ENCODE results near the gene NAB1.

NAB1 gene

DNA sequence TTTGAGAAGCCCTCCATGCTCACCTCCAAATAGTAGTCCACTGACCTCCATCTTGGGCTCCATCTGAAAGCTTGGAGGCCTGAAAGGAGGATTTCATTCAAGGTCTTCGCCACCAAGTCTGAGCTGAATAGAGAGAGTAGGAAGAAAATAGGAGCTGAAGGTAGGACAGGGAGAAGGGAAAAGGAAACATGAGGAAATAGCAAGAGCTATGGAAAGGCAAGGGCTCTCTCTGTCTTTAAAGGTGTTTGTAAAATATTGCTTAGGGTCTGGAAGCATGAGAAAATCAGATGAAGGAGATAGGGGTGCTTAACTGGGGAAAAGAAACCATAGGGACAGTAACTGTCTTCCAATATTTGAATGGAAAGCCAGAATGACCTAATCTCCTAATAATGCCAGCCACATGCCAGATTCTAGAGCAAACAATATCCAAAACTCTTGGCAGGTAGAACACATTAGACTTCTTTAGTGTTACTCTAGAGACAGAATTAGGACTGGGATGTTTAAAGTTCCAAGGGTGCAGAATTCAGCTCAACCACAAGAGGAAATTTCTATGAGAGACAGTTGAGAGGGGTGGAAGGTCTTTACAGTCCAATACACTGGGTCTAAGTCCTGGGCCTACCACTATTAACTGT is 67.4 kb downstream of the NAB1 start:
- TF ChIP-seq SUZ12 (IDR thresholded peaks at IDR 0.05): no peak
- no peak for TF ChIP-seq BHLHE40 (IDR thresholded peaks at IDR 0.05; ENCODE audit: borderline replicate concordance)
- no peak for TF ChIP-seq NFRKB (IDR thresholded peaks at IDR 0.05)
- no peak for TF ChIP-seq CTBP1 (IDR thresholded peaks at IDR 0.05; ENCODE audit: borderline replicate concordance)
- no peak for TF ChIP-seq ELF4 (IDR thresholded peaks at IDR 0.05)
- TF ChIP-seq ZNF384 (IDR thresholded peaks at IDR 0.05): no peak
- TF ChIP-seq SP1 (IDR thresholded peaks at IDR 0.05): no peak
- TF ChIP-seq LEF1 (IDR thresholded peaks at IDR 0.05; ENCODE audit: borderline replicate concordance): no peak
- TF ChIP-seq HDGF (IDR thresholded peaks at IDR 0.05; ENCODE audit: borderline replicate concordance): no peak
- TF ChIP-seq TARDBP (IDR thresholded peaks at IDR 0.05): no peak
- no peak for DNase-seq (ENCODE audit: extremely low spot score)
- ChIA-PET CTCF (no interaction called here), POLR2A (no interaction called here)

DNA sequence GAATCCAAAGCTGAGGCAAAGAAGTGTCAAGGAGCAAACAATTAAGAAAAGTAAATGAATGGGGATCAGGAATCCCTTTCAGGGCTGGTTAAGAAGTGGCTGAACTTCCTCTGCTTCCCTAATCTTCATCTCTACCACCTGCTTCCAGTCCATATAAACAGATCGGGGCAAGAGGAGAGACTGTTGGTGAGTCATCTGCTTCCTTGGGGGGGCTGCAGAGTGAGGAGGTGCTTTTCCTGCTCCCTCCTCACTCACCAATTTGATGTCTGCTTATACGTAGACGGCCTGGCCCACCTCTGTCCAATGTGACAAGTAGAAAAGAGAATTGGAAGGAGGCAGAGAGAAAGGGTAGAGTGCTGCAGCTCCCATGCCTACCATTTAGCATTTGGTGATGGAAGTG is 68.4 kb downstream of the NAB1 start:
- ChIA-PET CTCF (no interaction called here), POLR2A (no interaction called here)
- TF ChIP-seq NFRKB (IDR thresholded peaks at IDR 0.05) (no peak), L3MBTL2 (conservative IDR thresholded peaks at IDR 0.05) (no peak), FOXK2 (IDR thresholded peaks at IDR 0.05) (no peak), LEF1 (IDR thresholded peaks at IDR 0.05; ENCODE audit: borderline replicate concordance) (no peak), SUZ12 (IDR thresholded peaks at IDR 0.05) (no peak), HDGF (IDR thresholded peaks at IDR 0.05; ENCODE audit: borderline replicate concordance) (no peak), FOXA1 (IDR thresholded peaks at IDR 0.05) (no peak), SP1 (IDR thresholded peaks at IDR 0.05) (no peak), CTBP1 (IDR thresholded peaks at IDR 0.05; ENCODE audit: borderline replicate concordance) (no peak), ELF4 (IDR thresholded peaks at IDR 0.05) (no peak), BHLHE40 (IDR thresholded peaks at IDR 0.05; ENCODE audit: borderline replicate concordance) (no peak), ZNF384 (IDR thresholded peaks at IDR 0.05) (no peak)
- TF ChIP-seq, protein P1, sequence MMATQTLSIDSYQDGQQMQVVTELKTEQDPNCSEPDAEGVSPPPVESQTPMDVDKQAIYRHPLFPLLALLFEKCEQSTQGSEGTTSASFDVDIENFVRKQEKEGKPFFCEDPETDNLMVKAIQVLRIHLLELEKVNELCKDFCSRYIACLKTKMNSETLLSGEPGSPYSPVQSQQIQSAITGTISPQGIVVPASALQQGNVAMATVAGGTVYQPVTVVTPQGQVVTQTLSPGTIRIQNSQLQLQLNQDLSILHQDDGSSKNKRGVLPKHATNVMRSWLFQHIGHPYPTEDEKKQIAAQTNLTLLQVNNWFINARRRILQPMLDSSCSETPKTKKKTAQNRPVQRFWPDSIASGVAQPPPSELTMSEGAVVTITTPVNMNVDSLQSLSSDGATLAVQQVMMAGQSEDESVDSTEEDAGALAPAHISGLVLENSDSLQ (IDR thresholded peaks at IDR 0.05): no peak
- DNase-seq (ENCODE audit: extremely low spot score): no peak

DNA sequence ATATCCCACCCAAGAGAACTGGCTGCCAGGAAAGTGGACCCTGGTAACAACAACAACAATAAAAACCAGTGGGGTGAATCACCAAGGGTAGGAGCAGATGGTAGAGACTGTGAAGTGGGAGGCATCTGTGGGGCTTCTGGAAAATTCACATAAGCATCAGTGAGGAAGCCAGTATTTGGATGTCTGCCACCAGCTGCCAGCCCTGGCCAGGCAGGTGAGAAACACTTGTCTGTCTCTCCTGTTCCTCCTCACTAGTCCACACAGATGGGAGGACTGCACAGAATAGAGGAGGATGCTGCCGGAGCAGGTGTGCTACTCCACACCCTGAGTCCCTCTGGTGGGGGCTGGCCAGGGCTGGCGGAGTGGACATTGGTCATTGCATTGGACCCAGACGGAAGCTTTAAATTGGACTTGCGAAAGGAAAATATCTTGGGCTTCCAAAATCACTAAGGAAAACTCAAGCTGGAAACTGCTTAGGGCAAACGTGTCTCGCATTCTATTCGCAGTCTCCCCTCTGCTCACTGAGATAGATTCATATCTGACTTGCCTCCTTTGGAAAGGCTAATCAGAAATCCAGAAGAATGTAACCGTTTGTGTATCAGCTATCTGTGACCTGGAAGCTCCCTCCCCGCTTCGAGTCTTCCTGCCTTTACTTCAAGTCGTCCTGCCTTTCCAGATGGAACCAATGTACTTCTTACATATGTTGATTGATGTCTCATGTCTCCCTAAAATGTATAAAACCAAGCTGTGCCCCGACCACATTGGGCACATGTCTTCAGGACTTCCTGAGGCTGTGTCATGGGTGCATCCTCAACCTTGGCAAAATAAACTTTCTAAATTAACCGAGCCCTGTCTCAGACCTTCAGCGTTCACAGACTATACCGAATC is 69.1 kb downstream of the NAB1 start:
- POLR2A ChIA-PET: no interaction called here
- CTCF ChIA-PET: no interaction called here
- no peak for DNase-seq (ENCODE audit: extremely low spot score)
- no peak for TF ChIP-seq ELF4 (IDR thresholded peaks at IDR 0.05)
- TF ChIP-seq, protein P1 (IDR thresholded peaks at IDR 0.05): no peak
- no peak for TF ChIP-seq L3MBTL2 (conservative IDR thresholded peaks at IDR 0.05)
- no peak for TF ChIP-seq HDGF (IDR thresholded peaks at IDR 0.05; ENCODE audit: borderline replicate concordance)
- TF ChIP-seq BHLHE40 (IDR thresholded peaks at IDR 0.05; ENCODE audit: borderline replicate concordance): no peak
- TF ChIP-seq TARDBP (IDR thresholded peaks at IDR 0.05): no peak
- TF ChIP-seq LEF1 (IDR thresholded peaks at IDR 0.05; ENCODE audit: borderline replicate concordance): no peak
- no peak for TF ChIP-seq FOXK2 (IDR thresholded peaks at IDR 0.05)
- TF ChIP-seq NFRKB (IDR thresholded peaks at IDR 0.05): no peak
- TF ChIP-seq ARNT (IDR thresholded peaks at IDR 0.05): no peak
- TF ChIP-seq SP1 (IDR thresholded peaks at IDR 0.05): no peak
- TF ChIP-seq ZNF384 (IDR thresholded peaks at IDR 0.05): no peak
- TF ChIP-seq FOXM1 (IDR thresholded peaks at IDR 0.05; ENCODE audit: borderline replicate concordance): no peak
- TF ChIP-seq SUZ12 (IDR thresholded peaks at IDR 0.05): no peak
- no peak for TF ChIP-seq FOXA1 (IDR thresholded peaks at IDR 0.05)
- TF ChIP-seq CTBP1 (IDR thresholded peaks at IDR 0.05; ENCODE audit: borderline replicate concordance): no peak

- ChIA-PET CTCF (no interaction called here), POLR2A (no interaction called here)
- no peak for DNase-seq (ENCODE audit: extremely low spot score)
- TF ChIP-seq FOXK2 (IDR thresholded peaks at IDR 0.05) (no peak), TARDBP (IDR thresholded peaks at IDR 0.05) (no peak), BHLHE40 (IDR thresholded peaks at IDR 0.05; ENCODE audit: borderline replicate concordance) (no peak), HDGF (IDR thresholded peaks at IDR 0.05; ENCODE audit: borderline replicate concordance) (no peak), ARNT (IDR thresholded peaks at IDR 0.05) (no peak), SUZ12 (IDR thresholded peaks at IDR 0.05) (no peak), FOXM1 (IDR thresholded peaks at IDR 0.05; ENCODE audit: borderline replicate concordance) (no peak), NFRKB (IDR thresholded peaks at IDR 0.05) (no peak), CTBP1 (IDR thresholded peaks at IDR 0.05; ENCODE audit: borderline replicate concordance) (no peak)
- TF ChIP-seq, protein P1 (IDR thresholded peaks at IDR 0.05): no peak
Observed at GRCh38 chr2:190718652-190719526, 70.0 kb downstream of the NAB1 start.

DNA sequence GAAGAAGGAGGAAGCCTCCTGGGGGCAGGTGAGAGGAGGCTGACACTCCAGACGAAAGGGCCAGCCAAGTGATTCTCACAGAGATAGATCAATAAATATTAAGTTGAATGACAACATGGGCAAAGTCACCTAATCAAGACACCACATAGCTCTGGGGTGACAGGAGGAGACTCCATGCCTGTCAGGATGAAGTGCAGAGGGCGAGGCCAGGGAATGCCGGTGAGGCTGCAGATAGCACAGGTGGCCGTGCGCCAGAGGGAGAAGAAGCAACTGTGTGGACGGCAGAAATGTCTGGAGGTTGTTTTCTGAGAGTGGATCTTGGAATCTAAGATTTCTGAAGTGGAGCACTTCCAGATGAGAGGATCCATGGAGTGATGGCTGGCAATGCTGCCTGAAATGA is 71.4 kb downstream of the NAB1 start:
- ChIA-PET CTCF (no interaction called here), POLR2A (no interaction called here)
- DNase-seq (ENCODE audit: extremely low spot score): no peak
- TF ChIP-seq CTBP1 (IDR thresholded peaks at IDR 0.05; ENCODE audit: borderline replicate concordance) (no peak), ELF4 (IDR thresholded peaks at IDR 0.05) (no peak), BHLHE40 (IDR thresholded peaks at IDR 0.05; ENCODE audit: borderline replicate concordance) (no peak), FOXK2 (IDR thresholded peaks at IDR 0.05) (no peak)
- TF ChIP-seq, protein P1 (IDR thresholded peaks at IDR 0.05): no peak

All from HEK293T (cell line).